Measurements from ENCODE around the gene ZNF778.
"Not testable (repeated sequence)": the region's sequence is repeated elsewhere in the genome, so short reads cannot be mapped to it uniquely, and the experiment has no call there.

ZNF778 gene

GRCh38 chr16:89259901-89260300 lies 42.4 kb downstream of the ZNF778 start:
- not testable (repeated sequence) for DNase-seq

GRCh38 chr16:89261691-89262563 lies 44.4 kb downstream of the ZNF778 start:
- DNase-seq: no peak

- no peak for DNase-seq
These were observed 47.5 kb downstream of the ZNF778 start for GRCh38 chr16:89264800-89265550.

GRCh38 chr16:89265647-89266046 lies 48.1 kb downstream of the ZNF778 start:
- no peak for DNase-seq

GRCh38 chr16:89266521-89267134 lies 49.1 kb downstream of the ZNF778 start:
- no peak for DNase-seq

GRCh38 chr16:89267746-89268145 lies 50.2 kb downstream of the ZNF778 start:
- DNase-seq: not testable (repeated sequence)

- DNase-seq: no peak
These were observed 51.1 kb downstream of the ZNF778 start for GRCh38 chr16:89268585-89268984.

GRCh38 chr16:89268987-89269735 lies 51.7 kb downstream of the ZNF778 start:
- DNase-seq: no peak

GRCh38 chr16:89269805-89270665 lies 52.5 kb downstream of the ZNF778 start:
- DNase-seq: no peak

GRCh38 chr16:89270666-89271345 lies 53.3 kb downstream of the ZNF778 start:
- no peak for DNase-seq

GRCh38 chr16:89272631-89273030 lies 55.1 kb downstream of the ZNF778 start:
- no peak for DNase-seq

- no peak for DNase-seq
These were observed 56.4 kb downstream of the ZNF778 start for GRCh38 chr16:89273741-89274472.

- DNase-seq: no peak
These were observed 57.2 kb downstream of the ZNF778 start for GRCh38 chr16:89274561-89275283.

GRCh38 chr16:89275284-89275584 lies 57.7 kb downstream of the ZNF778 start:
- no peak for DNase-seq

- no peak for DNase-seq
These were observed 58.6 kb downstream of the ZNF778 start for GRCh38 chr16:89275837-89276720.

GRCh38 chr16:89277049-89277448 lies 59.5 kb downstream of the ZNF778 start:
- DNase-seq: no peak

GRCh38 chr16:89277641-89278341 lies 60.3 kb downstream of the ZNF778 start:
- no peak for DNase-seq
